K562 (cell line): Measurements from ENCODE around the gene KRI1. TPM values are rescaled to one million over a fixed set of nuclear protein-coding genes. Genes with fewer than 3 reads are reported as not detected.

ENCODE experiments used
- CHD1 ChIP-seq: fragments of 200-600 bp; sonication (generic); IDR thresholded peaks from one replicate; pipeline ENCODE4 v1.6.1; 2012; ENCODE audit warnings: mild to moderate bottlenecking, moderate library complexity, low read length, inconsistent platforms
- GABPA ChIP-seq: fragments of 200-800 bp; sonication (Bioruptor generic); conservative IDR thresholded peaks from 2 replicates; pipeline ENCODE4 v1.6.1; 2016; ENCODE audit warnings: low read depth, missing genetic modification characterization, missing compliant biosample characterization
- HMGN3 ChIP-seq: IDR thresholded peaks from 2 replicates; pipeline ENCODE4 v1.6.1; 2011; ENCODE audit warnings: borderline replicate concordance, low read depth, mild to moderate bottlenecking, mixed read lengths, low read length; ENCODE audit not compliant: insufficient read length; ENCODE audit errors: extremely low read depth
- MEIS2 ChIP-seq: fragments of 450-650 bp; IDR thresholded peaks from 2 replicates; pipeline ENCODE4 v1.6.1; 2014; ENCODE audit warnings: mild to moderate bottlenecking; ENCODE audit not compliant: partially characterized antibody
- NCOA1 ChIP-seq: fragments of 450-650 bp; IDR thresholded peaks from 2 replicates; pipeline ENCODE4 v1.6.1; 2016; ENCODE audit warnings: low read depth
- NFIC ChIP-seq: fragments of 450-650 bp; IDR thresholded peaks from 2 replicates; pipeline ENCODE4 v1.6.1; 2017; ENCODE audit warnings: mild to moderate bottlenecking, inconsistent platforms
- NR3C1 ChIP-seq: sonication (generic); formaldehyde crosslinking; IDR thresholded peaks from 2 replicates; pipeline ENCODE4 v1.8.1; 2022; ENCODE audit warnings: missing genetic modification reagents
- POLR2G ChIP-seq: fragments of 200-400 bp; formaldehyde crosslinking; IDR thresholded peaks from 2 replicates; pipeline ENCODE4 v1.6.1; 2017; ENCODE audit warnings: low read depth, mild to moderate bottlenecking, antibody characterized with exemption, low read length, moderate library complexity
- RBFOX2 ChIP-seq: fragments of 200-400 bp; formaldehyde crosslinking; IDR thresholded peaks from 2 replicates; pipeline ENCODE4 v1.6.1; 2017; ENCODE audit warnings: low read depth, mild to moderate bottlenecking, low read length, moderate library complexity
- SAP30 ChIP-seq: fragments of 200-600 bp; sonication (generic); IDR thresholded peaks from 2 replicates; pipeline ENCODE4 v1.6.1; 2012; ENCODE audit warnings: borderline replicate concordance, low read depth, mild to moderate bottlenecking, moderate library complexity, low read length, control low read depth, inconsistent platforms; ENCODE audit not compliant: insufficient read depth, poor library complexity, severe bottlenecking
- SIN3B ChIP-seq: fragments of 450-650 bp; IDR thresholded peaks from 2 replicates; pipeline ENCODE4 v1.6.1; 2017; ENCODE audit warnings: low read depth, mild to moderate bottlenecking, moderate library complexity
- SMAD4 ChIP-seq: fragments of 250-450 bp; sonication (Bioruptor Pico); conservative IDR thresholded peaks from 2 replicates; pipeline ENCODE4 v1.8.0; 2021; ENCODE audit warnings: inconsistent platforms, mild to moderate bottlenecking, moderate library complexity
- SP1 ChIP-seq: sonication (generic); formaldehyde crosslinking; IDR thresholded peaks from 2 replicates; pipeline ENCODE4 v1.8.1; 2022; ENCODE audit warnings: mild to moderate bottlenecking, missing genetic modification reagents
- SUPT5H ChIP-seq: fragments of 450-650 bp; IDR thresholded peaks from 2 replicates; pipeline ENCODE4 v1.6.1; 2016
- TARDBP ChIP-seq: fragments of 450-650 bp; IDR thresholded peaks from 2 replicates; pipeline ENCODE4 v1.6.1; 2016
- polyA plus RNA-seq, 8 experiments: library from polyadenylated mRNA; depleted of rRNA in 4 of 8; stranded (reverse) in 5 of 8; unstranded in 3 of 8; fragments of >200 nt; fragmentation: Nextera tagmentation in 2 of 8; fragmentation: Illumina TruSeq in 1 of 8; extraction: Ambion mirVana in 2 of 8; extraction: Trizol in 1 of 8; gene quantifications; 2 replicates each; pipeline versions ENCODE4 v1.2.1 to v1.2.3, GENCODE V29; 2011 to 2014; ENCODE audit warnings: inconsistent platforms in 1 of 8, missing spikeins in 1 of 8
- total RNA-seq, 7 experiments: library from RNA; depleted of rRNA in 6 of 7; stranded (reverse); fragments of >200 nt in 6 of 7; fragmentation: Illumina TruSeq in 2 of 7; extraction: Trizol in 2 of 7; gene quantifications; 2 replicates each; pipeline versions ENCODE4 v1.2.1 to v1.2.3, GENCODE V29; 2011 to 2021; ENCODE audit warnings: low replicate concordance in 1 of 7
- TF ChIP-seq, protein P1 (sequence below), 2 experiments: fragments of 450-650 bp in 1 of 2; sonication (generic) in 1 of 2; formaldehyde crosslinking in 1 of 2; IDR thresholded peaks; 2 replicates each; pipeline versions ENCODE4 v1.7.1 to v1.9.0; 2016 to 2022; ENCODE audit warnings: inconsistent platforms in 1 of 2, mild to moderate bottlenecking in 1 of 2, missing genetic modification reagents in 1 of 2
- TF ChIP-seq, protein P2 (sequence below): fragments of 450-650 bp; IDR thresholded peaks from 2 replicates; pipeline ENCODE4 v1.6.1; 2016; ENCODE audit warnings: antibody characterized with exemption

The KRI1 gene
- total and polyA plus RNA-seq, 9 of the 15 experiments (the other 6 are each of a cell fraction or from before 2014, with no cell fraction given) = 1.1 to 50.7 (median 24.7) TPM

DNA sequence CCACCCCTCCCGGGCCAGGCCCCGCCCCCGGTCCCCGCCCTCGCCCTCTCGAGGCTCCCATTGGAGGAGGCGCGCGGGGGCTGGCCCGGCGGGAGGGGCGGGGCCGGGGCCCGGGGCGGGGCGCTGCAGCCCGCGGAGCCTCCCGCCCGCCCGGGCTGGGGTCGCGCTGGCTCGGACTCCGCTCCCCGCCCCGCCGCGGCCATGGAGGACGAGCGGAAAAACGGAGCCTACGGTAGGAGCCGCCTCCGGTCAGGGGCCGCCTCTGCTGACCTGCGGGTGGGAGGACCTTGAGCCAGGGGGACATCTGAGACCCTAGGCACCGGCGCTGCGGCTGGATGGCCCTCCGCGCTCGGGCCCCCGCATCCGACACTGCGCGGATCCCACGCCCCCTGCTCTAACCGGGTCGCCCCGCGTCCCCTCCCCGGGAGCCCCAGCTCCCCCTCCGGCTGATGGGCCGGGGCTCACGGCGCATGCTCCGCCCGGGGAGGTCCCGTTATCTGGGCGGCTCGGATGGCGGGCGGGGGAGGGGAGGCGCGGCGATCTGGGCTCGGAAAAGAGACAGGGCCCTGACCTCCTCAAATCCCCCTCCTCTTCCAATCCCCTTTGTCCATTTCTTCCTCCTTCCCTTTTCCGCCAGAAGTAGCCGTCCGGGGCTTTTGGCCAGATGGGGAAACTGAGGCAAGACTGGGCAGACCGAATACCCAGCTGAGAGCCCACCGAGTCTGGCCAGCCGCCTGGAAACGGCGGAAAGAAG lies 36.7 kb upstream of the KRI1 start (continued):
- TF ChIP-seq, protein P1, sequence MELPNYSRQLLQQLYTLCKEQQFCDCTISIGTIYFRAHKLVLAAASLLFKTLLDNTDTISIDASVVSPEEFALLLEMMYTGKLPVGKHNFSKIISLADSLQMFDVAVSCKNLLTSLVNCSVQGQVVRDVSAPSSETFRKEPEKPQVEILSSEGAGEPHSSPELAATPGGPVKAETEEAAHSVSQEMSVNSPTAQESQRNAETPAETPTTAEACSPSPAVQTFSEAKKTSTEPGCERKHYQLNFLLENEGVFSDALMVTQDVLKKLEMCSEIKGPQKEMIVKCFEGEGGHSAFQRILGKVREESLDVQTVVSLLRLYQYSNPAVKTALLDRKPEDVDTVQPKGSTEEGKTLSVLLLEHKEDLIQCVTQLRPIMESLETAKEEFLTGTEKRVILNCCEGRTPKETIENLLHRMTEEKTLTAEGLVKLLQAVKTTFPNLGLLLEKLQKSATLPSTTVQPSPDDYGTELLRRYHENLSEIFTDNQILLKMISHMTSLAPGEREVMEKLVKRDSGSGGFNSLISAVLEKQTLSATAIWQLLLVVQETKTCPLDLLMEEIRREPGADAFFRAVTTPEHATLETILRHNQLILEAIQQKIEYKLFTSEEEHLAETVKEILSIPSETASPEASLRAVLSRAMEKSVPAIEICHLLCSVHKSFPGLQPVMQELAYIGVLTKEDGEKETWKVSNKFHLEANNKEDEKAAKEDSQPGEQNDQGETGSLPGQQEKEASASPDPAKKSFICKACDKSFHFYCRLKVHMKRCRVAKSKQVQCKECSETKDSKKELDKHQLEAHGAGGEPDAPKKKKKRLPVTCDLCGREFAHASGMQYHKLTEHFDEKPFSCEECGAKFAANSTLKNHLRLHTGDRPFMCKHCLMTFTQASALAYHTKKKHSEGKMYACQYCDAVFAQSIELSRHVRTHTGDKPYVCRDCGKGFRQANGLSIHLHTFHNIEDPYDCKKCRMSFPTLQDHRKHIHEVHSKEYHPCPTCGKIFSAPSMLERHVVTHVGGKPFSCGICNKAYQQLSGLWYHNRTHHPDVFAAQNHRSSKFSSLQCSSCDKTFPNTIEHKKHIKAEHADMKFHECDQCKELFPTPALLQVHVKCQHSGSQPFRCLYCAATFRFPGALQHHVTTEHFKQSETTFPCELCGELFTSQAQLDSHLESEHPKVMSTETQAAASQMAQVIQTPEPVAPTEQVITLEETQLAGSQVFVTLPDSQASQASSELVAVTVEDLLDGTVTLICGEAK (IDR thresholded peaks at IDR 0.05) = 0 out of 2 replicates have a peak, but pooled peaks have one; percentile 52
- TF ChIP-seq, protein P1 (CRISPR knock-in tag; IDR thresholded peaks at IDR 0.05) = no peak
- TF ChIP-seq SMAD4 (CRISPR knock-in tag) (peak; percentile 35; the same call in 1 of the 2 replicates), MEIS2 (peak; percentile 44), HMGN3 (peak; percentile 63), NR3C1 (CRISPR knock-in tag) (0 out of 2 replicates have a peak, but pooled peaks have one; percentile 45), NCOA1 (0 out of 2 replicates have a peak, but pooled peaks have one; percentile 25), GABPA (tag) (no peak), NFIC (0 out of 2 replicates have a peak, but pooled peaks have one; percentile 9), SAP30 (peak; percentile 18), TARDBP (no peak), CHD1 (peak; percentile 65), SIN3B (peak; percentile 53), RBFOX2 (peak; percentile 65), SP1 (CRISPR knock-in tag) (peak; percentile 72; the same call in 1 of the 2 replicates), POLR2G (peak; percentile 75), SUPT5H (peak; percentile 64)
- TF ChIP-seq, protein P2, sequence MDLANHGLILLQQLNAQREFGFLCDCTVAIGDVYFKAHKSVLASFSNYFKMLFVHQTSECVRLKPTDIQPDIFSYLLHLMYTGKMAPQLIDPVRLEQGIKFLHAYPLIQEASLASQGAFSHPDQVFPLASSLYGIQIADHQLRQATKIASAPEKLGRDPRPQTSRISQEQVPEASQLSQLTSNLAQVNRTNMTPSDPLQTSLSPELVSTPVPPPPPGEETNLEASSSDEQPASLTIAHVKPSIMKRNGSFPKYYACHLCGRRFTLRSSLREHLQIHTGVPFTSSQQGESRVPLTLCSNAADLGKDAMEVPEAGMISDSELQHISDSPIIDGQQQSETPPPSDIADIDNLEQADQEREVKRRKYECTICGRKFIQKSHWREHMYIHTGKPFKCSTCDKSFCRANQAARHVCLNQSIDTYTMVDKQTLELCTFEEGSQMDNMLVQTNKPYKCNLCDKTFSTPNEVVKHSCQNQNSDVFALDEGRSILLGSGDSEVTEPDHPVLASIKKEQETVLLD = peak; percentile 74
